Stimulated activated CD8-positive, alpha-beta memory T cell treated with anti-CD3 and anti-CD28 coated beads, Interleukin-7, amount 100 ng/mL, for 1 hour (primary cell): ENCODE results near the gene MYCBP.

Experiments
- DNase-seq, 2 donors: peaks; one replicate each; pipeline ENCODE4 v3.0.0-alpha.2; 2020; ENCODE audit warnings: low read depth in 2 of 2

The MYCBP gene

GRCh38 chr1:38820860-38821259 is 52.3 kb downstream of the MYCBP start:
- DNase-seq = no peak

GRCh38 chr1:38819516-38819915 is 53.6 kb downstream of the MYCBP start:
- DNase-seq = no peak

GRCh38 chr1:38819040-38819439 is 54.1 kb downstream of the MYCBP start:
- DNase-seq = no peak

- peak; percentile 8 to 28 for DNase-seq
These were observed 54.8 kb downstream of the MYCBP start for GRCh38 chr1:38818175-38818976.

GRCh38 chr1:38817267-38818174 is 55.6 kb downstream of the MYCBP start:
- no peak for DNase-seq

- DNase-seq = no peak
These were observed 57.1 kb downstream of the MYCBP start for GRCh38 chr1:38815903-38816627.

GRCh38 chr1:38814984-38815464 is 58.1 kb downstream of the MYCBP start:
- DNase-seq = no peak

- no peak for DNase-seq
These were observed 58.6 kb downstream of the MYCBP start for GRCh38 chr1:38814444-38814983.

GRCh38 chr1:38812981-38813380 is 60.2 kb downstream of the MYCBP start:
- DNase-seq = no peak
